ENCODE results near the gene RIMS4. TPM values are rescaled to one million over a fixed set of nuclear protein-coding genes. Genes with fewer than 3 reads are reported as not detected.

The RIMS4 gene
- total RNA-seq, 1 experiment from 2014 or later = 16.3 TPM

GRCh38 chr20:44716309-44717106 lies 93.8 kb downstream of the RIMS4 start:
- Histone ChIP-seq H3K27ac (ENCODE audit: insufficient read length, low read depth, low read length) (no peak overlapping the region), H2BK5ac (ENCODE audit: insufficient read length, low read length) (no peak overlapping the region), H3K9me3 (ENCODE audit: control insufficient read depth, low read depth, low read length) (no peaks in the 10 kb centered on the region), H3T11ph (ENCODE audit: low read length) (no peak overlapping the region), H2BK15ac (ENCODE audit: low read depth, low read length) (no peak overlapping the region), H3K4me1 (ENCODE audit: insufficient read depth, low read length) (no peaks in the 10 kb centered on the region), H3K79me1 (ENCODE audit: insufficient read depth, low read depth, low read length, poor library complexity, severe bottlenecking) (no peaks in the 10 kb centered on the region), H4K8ac (replicated peaks; ENCODE audit: insufficient read length, low read depth, low read length) (no peak overlapping the region), H4K5ac (ENCODE audit: insufficient read length, low read depth, low read length) (no peak overlapping the region), H2AK5ac (ENCODE audit: insufficient read length, low read length) (no peak overlapping the region), H3K23ac (ENCODE audit: insufficient read length, low read depth, low read length) (no peak overlapping the region), H3K18ac (ENCODE audit: insufficient read length, low read depth, low read length) (no peak overlapping the region), H3K56ac (ENCODE audit: insufficient read length, low read depth, low read length) (no peak overlapping the region), H4K20me1 (ENCODE audit: control insufficient read depth, insufficient read depth, insufficient read length) (no peaks in the 10 kb centered on the region), H2AFZ (ENCODE audit: low read length) (no peak overlapping the region), H3K9ac (ENCODE audit: extremely low read depth, insufficient read length, low read length) (no peak overlapping the region), H3K23me2 (ENCODE audit: insufficient read length, low read depth, low read length, poor library complexity, severe bottlenecking) (no peaks in the 10 kb centered on the region), H3K79me2 (ENCODE audit: insufficient read depth, low read length) (no peaks in the 10 kb centered on the region), H3K4me2 (ENCODE audit: insufficient read depth, insufficient read length, low read length) (no peak overlapping the region), H2BK120ac (ENCODE audit: low read depth, low read length, poor library complexity, severe bottlenecking) (no peak overlapping the region), H2BK12ac (ENCODE audit: insufficient read length, low read depth, low read length) (no peak overlapping the region), H3K14ac (ENCODE audit: insufficient read depth, low read length) (no peak overlapping the region), H2BK20ac (ENCODE audit: low read depth, low read length, poor library complexity, severe bottlenecking) (no peak overlapping the region), H3K4ac (ENCODE audit: low read depth, low read length) (no peak overlapping the region), H3K27me3 (ENCODE audit: insufficient read depth, low read length) (no peaks in the 10 kb centered on the region), H4K91ac (ENCODE audit: insufficient read length, low read depth, low read length) (no peak overlapping the region)
- no CpG with 5 or more reads among the region's 13 CpGs for WGBS (ENCODE audit: extremely low coverage, insufficient read length, low lambda C conversion rate)
- Mint-ChIP-seq H3K9me3 (no peaks in the 10 kb centered on the region), H3K27ac (no peak overlapping the region; a peak in 1 of 7 replicates), H3K27me3 (ENCODE audit: low read depth) (no peaks in the 10 kb centered on the region; the same call in 1 of the 2 replicates), H3K4me3 (no peak overlapping the region; a peak in 1 of 5 replicates), H3K36me3 (ENCODE audit: insufficient read depth in 1 of 3, low read depth in 3 of 3) (no peaks in the 10 kb centered on the region), H3K4me1 (peaks cover 3 to 4% of the 10 kb centered on the region in 2 experiments)
- DNase-seq = no peak
- TF ChIP-seq CTCF (conservative IDR thresholded peaks at IDR 0.05) = no peak

All from H9 (cell line).